ENCODE results near the gene LRP1.

Gene LRP1

GRCh38 chr12:57196956-57197355 lies 68.7 kb downstream of the LRP1 start:
- no peak for DNase-seq

DNA sequence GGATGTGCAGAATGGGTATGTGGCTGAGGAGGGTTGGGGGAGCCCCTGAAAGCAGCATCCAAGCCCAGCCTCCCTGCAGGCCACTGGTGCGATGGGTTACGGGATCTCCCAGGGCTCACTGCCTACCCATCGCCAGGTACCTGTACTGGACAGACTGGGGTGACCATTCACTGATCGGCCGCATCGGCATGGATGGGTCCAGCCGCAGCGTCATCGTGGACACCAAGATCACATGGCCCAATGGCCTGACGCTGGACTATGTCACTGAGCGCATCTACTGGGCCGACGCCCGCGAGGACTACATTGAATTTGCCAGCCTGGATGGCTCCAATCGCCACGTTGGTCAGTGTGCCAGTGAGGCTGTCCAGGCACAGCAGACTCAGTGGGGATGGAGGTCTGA lies 70.0 kb downstream of the LRP1 start:
- DNase-seq, result no peak

GRCh38 chr12:57199191-57199590 lies 70.9 kb downstream of the LRP1 start:
- no peak for DNase-seq

GRCh38 chr12:57200497-57200896 lies 72.2 kb downstream of the LRP1 start:
- DNase-seq, result no peak

- no peak for DNase-seq
These were observed 72.9 kb downstream of the LRP1 start for GRCh38 chr12:57201219-57201618.

DNA sequence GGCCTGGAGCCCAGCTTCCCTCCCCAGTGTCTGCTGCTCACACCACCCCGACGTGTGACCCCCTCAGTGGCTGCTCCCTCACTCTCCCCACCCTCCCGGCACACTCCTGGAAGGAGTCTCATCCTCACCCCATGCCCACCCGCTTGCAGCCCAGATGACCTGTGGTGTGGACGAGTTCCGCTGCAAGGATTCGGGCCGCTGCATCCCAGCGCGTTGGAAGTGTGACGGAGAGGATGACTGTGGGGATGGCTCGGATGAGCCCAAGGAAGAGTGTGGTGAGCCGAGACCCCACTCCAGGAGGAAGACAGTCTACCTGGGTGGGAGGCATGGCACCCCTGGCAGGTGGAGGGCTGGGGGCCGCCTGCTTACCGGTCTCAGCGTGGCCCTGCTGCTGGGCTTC lies 73.3 kb downstream of the LRP1 start:
- no peak for DNase-seq

DNA sequence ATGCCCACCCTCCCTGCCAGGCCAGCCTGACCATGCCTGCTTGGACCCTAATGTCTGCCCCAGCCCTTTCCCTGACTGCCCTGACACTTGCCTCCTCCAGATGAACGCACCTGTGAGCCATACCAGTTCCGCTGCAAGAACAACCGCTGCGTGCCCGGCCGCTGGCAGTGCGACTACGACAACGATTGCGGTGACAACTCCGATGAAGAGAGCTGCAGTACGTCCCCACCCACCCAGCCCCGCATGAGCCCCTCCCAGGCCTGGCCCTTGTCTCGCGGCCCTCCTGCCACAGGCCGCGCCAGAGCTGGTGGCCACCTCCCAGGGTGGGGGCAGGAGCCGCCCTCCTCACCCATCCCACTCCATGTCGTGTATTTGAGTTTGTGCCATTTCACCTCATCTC lies 74.0 kb downstream of the LRP1 start:
- no peak for DNase-seq

DNA sequence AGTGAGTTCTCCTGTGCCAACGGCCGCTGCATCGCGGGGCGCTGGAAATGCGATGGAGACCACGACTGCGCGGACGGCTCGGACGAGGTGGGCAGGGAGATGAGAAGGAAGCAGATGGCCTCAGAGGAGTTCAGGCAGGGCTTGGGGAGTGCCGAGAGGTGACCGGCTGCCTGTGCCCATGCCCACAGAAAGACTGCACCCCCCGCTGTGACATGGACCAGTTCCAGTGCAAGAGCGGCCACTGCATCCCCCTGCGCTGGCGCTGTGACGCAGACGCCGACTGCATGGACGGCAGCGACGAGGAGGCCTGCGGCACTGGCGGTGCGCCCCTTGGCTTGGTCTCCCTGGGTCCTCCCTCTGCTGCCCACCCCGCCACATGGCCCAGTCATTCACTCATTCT lies 74.9 kb downstream of the LRP1 start:
- DNase-seq, result no peak

GRCh38 chr12:57203791-57204190 lies 75.5 kb downstream of the LRP1 start:
- no peak for DNase-seq

DNA sequence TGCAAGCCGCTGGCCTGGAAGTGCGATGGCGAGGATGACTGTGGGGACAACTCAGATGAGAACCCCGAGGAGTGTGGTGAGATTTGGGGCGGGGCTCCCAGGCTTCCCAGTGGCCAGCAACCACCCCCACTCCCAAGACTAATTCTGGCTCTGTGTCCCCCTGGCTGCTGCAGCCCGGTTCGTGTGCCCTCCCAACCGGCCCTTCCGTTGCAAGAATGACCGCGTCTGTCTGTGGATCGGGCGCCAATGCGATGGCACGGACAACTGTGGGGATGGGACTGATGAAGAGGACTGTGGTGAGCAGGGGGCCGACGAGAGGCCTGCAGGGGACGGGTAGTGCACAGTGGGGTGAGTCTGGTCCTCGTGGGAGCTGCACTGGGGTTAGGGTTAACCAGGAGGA lies 76.2 kb downstream of the LRP1 start:
- no peak for DNase-seq

GRCh38 chr12:57205186-57205585 lies 76.9 kb downstream of the LRP1 start:
- no peak for DNase-seq

GRCh38 chr12:57205931-57206330 lies 77.6 kb downstream of the LRP1 start:
- no peak for DNase-seq

DNA sequence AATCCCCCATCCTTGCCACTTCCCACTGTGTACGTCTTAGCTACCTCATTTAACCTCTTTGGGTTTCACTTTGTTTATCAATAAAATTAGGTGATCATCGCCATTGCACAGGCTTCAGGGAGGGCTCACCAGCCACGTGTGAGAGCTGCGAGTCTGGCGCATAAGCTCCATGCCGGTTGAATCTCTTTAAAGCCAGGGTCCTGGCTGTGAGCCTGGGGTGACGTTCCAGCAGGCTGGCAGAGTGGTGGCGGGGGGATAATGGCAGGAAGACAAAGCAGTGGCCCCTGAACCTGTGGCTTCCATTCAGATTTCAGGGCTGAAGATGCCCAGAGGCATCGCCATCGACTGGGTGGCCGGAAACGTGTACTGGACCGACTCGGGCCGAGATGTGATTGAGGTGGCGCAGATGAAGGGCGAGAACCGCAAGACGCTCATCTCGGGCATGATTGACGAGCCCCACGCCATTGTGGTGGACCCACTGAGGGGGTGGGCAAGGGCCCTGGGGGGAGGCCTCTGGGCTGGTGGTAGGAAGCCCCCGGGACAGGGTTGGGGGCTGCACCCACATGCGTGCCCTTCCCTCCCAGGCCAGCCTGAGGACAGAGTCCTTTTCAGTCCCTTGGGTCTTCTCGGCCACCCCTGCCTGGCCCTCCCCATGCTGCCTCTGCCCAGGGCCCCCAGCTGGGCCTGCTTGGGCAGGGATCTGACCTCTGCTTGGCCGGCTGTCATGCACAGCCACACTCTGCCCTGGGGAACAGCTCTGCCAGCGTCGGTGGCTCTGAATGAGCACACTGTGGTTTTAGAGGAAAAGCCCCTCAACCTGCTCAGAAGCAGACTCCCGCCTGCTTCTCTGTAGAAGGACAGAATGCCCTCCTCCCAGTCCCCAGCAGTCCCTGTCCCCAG lies 79.7 kb downstream of the LRP1 start:
- no peak for DNase-seq

- no peak for DNase-seq
These were observed 80.5 kb downstream of the LRP1 start for GRCh38 chr12:57208631-57209282.

DNA sequence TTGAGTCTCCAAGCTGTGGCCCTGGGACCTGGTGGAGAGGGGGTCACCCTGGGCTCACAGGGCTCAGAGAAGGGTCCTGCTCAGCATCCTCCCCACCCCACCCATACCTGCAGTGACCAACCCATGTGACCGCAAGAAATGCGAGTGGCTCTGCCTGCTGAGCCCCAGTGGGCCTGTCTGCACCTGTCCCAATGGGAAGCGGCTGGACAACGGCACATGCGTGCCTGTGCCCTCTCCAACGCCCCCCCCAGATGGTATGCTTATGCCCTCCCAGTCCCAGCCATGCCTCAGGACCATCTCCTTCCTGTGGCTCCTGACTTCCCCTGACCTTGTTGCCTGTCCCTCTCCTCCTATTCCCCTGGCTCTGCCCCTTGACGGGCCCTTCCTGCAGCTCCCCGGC lies 81.6 kb downstream of the LRP1 start:
- no peak for DNase-seq

DNA sequence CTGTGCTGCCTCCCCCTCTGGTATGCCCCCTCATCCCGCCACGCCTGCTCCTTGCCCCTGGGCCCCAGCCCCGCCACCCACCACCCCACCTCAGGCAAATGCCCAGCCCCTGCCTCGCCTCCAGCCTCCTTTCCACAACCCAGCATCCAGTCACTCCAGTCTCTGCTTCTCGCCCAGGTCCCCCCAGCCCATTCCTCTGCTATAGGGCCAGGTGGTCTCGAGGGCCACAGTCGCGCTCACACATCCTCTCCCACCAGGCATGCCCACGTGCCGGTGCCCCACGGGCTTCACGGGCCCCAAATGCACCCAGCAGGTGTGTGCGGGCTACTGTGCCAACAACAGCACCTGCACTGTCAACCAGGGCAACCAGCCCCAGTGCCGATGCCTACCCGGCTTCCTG lies 82.2 kb downstream of the LRP1 start:
- no peak for DNase-seq

DNA sequence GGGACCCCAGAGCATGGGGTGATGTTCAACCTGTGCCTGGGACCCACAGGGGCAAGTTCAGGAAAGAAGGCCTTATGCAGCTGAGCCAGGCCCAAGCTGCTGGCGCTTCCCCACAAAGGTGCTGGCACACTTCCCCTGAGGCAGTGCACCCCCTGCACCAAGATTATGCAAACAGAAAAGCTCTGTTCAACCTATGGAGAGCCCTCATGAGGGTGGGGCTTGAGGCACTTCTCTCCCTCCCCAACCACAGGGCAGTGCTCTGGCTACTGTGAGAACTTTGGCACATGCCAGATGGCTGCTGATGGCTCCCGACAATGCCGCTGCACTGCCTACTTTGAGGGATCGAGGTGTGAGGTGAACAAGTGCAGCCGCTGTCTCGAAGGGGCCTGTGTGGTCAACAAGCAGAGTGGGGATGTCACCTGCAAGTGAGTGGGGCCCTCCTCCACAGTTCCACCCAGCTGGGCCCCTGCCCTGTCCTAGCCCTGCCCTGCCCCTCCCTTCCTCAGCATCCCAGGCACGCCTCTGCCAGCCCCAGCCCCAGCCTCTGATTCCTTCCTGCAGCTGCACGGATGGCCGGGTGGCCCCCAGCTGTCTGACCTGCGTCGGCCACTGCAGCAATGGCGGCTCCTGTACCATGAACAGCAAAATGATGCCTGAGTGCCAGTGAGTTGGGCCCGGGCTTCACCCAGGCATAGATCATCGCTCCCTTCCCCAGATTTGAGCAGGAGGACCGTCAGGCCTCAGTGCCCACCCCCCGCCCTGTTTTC lies 82.8 kb downstream of the LRP1 start:
- DNase-seq, result no peak

- DNase-seq, result no peak
These were observed 83.8 kb downstream of the LRP1 start for GRCh38 chr12:57211791-57212700.

- DNase-seq, result no peak
These were observed 84.4 kb downstream of the LRP1 start for GRCh38 chr12:57212701-57213057.

- peak; percentile 72 for DNase-seq
These were observed 84.9 kb downstream of the LRP1 start for GRCh38 chr12:57213058-57213715.

DNA sequence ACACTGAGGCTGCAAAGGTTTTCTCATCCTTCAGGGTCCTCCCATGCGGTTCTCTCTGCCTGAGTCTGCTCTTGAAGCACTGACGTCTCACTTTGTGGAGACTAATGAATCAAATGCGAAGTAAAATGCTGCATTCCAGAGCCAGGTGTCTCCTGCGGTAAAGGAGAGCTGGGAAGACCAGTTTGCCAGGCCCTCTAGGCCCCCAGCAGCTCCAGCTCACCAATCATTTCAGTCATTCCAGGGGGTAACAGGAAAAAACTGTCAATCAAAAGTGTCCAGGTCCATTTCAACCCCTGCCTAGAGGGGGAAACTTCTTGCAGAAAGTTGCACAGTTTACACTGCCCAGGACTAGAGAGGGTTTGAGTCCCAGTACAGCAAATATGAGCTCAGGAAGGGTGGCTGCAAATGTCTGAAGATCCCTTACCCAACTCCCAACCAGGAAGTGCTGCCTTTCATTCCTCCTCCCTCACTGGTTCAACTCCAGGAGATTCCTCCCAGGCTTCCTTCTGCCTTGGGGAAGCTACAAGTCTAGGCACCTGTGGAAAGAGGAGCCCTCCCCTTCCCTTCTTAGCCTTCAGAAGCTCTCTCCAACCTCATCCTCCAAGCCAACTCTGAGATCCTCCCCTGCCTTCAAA lies 85.6 kb downstream of the LRP1 start:
- no peak for DNase-seq

DNA sequence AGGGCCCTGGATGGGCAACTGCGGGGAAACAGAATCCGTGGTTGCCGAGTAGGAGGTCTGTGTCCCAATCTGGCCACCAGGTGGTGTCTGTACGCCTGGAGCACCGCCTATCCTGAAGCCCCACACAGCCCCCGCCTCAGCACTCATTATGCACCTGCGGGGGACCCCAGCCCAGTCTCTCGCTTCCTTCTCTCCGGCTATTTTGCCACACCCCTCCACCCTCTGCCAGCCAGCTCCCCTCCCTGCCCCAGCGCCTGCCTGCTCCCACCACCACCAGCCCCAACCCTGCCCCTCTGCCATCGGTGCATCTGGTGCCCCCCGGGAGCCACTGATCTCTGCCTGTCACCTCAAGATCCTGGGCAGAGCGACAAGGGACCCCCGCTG lies 86.1 kb downstream of the LRP1 start:
- DNase-seq, result peak; percentile 62

Data from NCI-H1105 treated with DMSO at 0.1 percent for 48 hours (cell line).